SKM-1 treated with dmso at 0.1 percent for 144 hours (cell line): ENCODE measurements around the gene DUXB.

Experiments
- DNase-seq: peaks from one replicate; lab custom pipeline; 2025; ENCODE audit not compliant: unreplicated experiment; lab: John Stamatoyannopoulos, UW

Gene DUXB

DNA sequence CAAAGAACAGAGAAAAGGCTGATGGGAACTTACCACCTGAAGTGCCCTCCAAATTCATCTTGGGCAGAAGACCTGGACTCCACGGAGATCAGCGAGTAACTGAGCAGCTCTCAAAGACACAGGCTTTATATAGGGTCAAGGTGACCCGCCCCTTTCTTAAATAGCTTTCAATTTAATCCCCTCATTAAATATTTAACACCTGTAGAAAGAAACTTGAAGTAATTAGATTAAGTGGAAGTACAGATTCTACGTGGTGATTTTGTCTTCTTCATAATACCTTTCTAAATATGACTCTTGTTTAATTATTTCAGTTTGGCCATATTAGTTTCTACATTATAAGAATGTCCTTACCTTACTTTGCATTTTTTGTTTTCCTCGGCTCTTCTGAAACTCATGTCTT, at the start of gene DUXB:
Gene DUXB (minus strand): TSS at position 101 of the 400 bp plus-strand sequence. CDS start 43 bp downstream, at position 58.
- DNase-seq = no peak

DNA sequence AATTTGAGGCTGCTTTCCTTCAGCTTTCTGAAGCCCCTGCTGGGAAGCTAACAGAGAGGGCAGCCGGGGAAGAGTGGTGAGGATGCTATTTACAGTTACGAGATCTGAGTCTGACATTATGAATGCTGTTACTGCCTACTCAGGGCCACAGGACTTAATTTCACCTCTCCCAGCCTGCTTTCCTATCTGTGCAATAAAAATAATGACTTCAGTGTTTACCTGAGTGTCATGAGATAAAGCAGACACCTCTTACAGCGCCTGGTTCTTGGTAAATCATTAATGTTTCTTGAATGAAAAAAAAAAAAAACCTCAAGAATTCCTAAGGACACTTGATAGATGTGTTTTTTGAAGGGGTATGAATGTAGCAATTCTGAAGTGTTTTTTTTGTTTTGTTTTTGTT, 49.3 kb upstream of the DUXB start:
- no peak for DNase-seq

DNA sequence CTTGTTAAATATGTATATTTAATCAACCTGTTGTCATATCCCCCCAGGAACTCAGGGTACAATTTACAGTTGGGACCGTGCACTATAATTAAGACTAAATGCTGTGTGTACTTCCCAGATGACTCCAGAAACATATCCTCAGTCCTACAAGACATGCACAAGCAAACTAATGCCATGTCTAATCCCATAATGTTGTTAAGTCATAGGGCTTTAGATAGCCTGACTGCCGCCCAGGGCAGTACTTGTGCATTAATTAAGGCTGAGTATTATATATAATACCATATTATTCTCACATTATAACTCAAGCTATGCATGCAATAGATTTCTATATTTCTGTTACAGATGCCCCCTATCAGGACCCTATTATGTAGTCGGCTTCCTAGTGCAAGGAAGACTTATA, 45.1 kb upstream of the DUXB start:
- DNase-seq = no peak

DNA sequence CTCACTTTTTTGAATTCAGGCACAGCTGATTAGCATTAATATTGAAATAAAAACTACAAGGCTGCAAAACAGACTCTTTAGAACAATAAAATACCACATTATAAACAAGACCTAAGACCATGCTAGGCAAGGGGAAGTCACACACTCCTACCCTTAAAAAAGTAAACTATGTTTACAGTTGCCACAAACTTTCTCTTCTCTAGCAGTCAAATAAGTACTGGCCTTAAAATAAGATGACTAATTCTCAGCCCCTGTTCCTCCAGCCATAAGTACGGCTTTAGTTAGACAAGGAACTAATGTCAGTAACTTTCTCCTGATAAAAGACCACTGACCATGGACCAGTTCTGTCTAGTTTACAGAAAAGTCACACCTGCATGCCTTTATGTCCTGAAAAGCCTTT, 44.6 kb upstream of the DUXB start:
- no peak for DNase-seq

- DNase-seq = no peak
Observed at GRCh38 chr16:75745242-75745641, 44.0 kb upstream of the DUXB start.

DNA sequence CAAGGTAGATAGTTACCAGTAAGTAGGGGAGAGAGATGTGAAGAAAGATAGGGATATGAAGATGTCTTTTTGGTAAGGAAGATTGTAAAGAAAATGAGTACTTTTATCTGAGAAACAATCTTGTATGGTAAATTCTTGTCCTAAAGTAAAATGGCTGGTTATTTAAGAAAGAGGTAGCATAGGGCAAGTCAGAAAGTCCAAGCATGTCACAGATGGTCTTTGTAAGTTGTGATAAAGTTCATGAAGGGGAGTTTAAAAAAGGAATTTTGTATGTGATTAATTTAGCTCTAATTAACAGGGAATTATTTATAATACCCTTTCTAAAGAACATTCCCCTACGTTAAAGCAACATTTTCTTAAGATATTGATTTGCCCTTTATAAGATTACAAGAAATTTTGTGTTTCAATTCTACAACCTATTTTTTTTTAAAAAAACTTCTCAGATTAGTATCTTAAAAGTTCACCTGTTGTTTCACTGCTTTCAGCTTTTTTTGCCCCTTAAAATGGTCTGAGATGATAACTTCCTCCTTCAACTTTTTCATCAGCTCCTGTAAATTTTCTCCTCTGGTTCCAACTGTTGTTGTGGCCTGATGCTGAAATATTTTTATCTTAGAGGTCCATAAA, 41.3 kb upstream of the DUXB start:
- no peak for DNase-seq

- DNase-seq = no peak
Observed at GRCh38 chr16:75733305-75734211, 32.3 kb upstream of the DUXB start.

DNA sequence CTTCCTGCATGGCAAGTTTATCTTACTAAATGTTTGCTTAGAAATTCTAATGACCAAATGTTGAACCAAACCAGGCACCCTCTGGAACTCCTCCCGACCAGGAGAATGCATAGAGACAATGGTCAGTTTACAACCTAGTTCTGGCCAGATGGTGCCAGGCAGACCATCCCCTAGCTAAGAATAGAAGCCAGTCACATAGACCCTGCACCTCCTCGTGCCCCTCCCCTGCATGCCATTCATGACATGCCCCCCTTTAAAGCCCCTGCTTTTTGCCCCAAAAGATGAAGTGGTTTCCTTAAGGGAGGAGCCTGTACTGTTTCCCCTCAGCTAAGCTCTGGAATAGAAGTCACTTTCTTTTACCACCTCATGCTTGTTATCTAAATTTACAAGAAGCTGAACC, 31.6 kb upstream of the DUXB start:
- no peak for DNase-seq

DNA sequence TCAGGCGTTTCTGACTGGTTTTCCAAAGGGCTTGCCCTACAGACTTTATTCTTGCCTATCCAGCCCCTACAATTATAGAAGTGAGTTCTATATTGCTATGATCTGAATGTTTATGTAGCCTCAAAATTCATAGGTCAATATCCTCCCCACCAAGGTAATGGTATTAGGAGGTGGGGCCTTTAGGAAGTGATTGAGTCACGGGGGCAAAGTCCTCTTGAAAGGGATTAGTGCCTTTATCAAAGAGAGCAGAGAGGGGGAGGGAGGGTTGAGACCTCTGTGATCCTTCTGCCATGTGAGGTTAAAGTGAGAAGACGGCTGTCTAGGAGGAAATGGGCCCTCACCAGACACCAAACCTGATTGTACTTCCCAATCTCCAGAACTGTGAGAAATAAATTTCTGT, 26.0 kb upstream of the DUXB start:
- no peak for DNase-seq

DNA sequence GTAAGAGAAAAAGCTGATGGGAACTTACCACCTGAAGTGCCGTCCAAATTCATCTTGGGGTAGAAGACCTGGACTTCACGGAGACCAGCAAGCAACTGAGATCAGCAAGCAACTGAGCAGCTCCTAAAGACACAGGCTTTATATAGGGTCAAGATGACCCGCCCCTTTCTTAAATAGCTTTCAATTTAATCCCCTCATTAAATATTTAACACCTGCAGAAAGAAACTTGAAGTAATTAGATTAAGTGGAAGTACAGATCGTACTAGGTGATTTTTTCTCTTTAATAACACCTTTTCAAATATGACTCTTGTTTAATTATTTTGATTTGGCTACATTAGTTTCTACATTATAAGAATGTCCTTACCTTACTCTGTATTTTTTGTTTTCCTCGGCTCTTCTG, 25.1 kb upstream of the DUXB start, which contains the start of gene CPHXL:
Gene CPHXL (minus strand): TSS at position 101 of the 400 bp plus-strand sequence. CDS start 48 bp downstream, at position 53.
- no peak for DNase-seq

DNA sequence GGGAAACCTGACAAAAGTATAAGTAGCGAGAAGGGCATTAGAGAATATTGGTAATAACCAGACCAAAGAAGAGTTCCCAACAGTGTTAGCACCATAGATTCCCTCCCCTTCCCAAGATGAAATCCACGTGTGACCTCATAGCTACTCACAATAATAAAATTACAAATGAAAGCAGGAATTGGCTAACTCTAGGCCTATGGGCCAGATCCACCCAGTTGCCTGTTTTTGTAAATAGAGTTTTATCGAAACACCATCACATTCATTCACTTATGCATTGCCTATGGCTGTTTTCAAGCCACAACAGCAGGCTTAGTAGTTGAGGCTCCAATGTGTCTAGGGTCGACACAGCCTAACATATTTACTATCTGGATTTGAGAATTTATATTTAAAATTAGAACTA, 17.2 kb upstream of the DUXB start:
- no peak for DNase-seq

- DNase-seq = no peak
Observed at GRCh38 chr16:75714661-75715060, 13.4 kb upstream of the DUXB start.

DNA sequence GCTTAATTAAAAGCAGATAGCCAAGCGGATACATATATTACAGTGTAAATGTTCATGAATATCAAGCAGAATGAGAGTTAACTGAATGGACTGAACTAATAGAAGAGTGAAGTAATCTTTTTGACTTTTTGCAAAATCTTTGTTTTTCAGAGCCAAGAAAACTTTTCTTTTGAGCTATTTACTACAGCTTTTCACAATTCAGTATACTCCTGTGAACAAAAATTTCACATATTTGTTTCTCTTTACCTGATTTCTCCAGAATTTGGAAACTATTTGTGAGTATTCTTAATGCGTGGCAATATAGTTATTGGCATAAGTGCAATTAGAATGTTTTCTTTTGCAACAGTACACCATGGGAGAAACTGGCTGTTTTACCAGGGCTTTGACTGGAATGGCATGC, 9.1 kb upstream of the DUXB start:
- no peak for DNase-seq

- no peak for DNase-seq
Observed at GRCh38 chr16:75703306-75703705, 2.0 kb upstream of the DUXB start.

- no peak for DNase-seq
Observed at GRCh38 chr16:75702242-75702641, 981 bp upstream of the DUXB start.

GRCh38 chr16:75697571-75697970, 3.7 kb downstream of the DUXB start:
- DNase-seq = no peak

DNA sequence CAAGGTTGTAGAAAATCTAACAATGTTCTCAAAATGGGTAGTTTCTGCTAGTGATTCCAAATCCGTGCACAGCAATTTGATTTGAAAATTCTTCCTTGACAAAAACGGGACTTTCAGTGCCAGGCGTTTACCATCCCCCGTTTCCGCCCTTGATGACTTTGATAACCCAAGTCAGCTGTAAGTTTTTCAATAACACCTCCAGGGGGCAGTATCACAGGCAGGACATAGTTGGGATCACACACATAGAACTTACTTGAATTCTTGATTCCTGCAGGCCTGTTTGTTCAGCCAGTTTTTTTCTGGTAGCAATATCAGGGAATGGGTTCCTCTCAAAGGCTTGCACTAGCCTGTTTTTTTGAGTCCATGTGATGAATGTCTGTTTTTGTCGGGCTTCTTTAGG, 5.6 kb downstream of the DUXB start:
- no peak for DNase-seq

DNA sequence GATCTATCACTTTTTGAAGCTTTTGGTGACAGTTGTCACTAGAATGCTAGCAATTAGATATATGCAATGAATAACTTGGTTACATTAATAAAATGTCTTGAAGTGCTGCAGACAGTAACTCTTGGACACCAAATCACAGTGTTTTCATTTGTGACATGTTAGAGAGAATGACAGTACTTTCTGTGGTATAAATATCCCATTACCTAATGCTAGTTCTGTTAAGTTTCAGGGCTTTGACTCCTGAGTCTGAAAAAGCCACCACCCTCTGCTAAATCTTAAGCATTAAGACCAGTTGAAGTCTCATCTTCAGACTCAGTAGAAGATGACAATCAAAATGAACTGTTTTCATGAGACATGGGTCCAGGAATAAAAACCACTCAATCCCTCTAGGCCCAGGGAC, 13.9 kb downstream of the DUXB start:
- no peak for DNase-seq

- DNase-seq = no peak
Observed at GRCh38 chr16:75682308-75682707, 19.0 kb downstream of the DUXB start.

DNA sequence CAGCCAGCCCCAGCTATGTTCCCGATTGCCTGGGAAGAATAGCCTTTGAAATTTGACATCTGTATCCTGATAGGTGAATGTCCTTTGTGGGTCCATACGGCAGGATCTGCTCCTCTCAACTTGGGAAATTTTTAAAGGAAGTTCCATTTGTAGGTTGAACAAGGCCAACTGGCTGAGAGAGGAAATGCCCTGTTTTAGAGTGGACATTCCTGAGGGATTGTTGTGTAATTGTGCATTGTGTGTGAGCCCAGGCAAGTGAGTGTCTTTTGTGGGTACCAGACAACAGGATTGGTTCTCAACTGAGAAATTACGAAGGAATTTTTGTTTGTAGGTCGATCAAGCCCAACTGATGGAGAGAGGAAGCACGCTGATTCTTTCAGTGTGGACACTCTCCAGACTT, 21.9 kb downstream of the DUXB start:
- no peak for DNase-seq

DNA sequence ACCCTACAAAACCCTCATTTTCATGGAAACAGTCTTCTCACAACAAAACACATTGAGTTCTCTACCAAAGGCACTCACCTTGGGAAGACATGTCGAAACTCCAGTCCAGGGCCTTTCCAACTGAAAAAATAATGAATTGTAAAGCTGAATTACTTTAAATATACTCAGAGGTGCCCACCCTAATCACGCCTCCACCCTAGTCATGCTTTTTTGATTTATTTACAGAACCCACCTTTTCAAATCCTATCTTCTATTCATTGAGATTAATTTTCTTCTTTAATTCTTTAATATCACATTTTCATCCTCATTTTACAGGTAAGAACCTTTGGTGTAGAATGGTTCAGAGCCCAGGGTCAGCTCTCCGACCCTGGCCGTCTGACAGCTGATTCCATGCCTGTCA, 24.4 kb downstream of the DUXB start, which contains the start of gene CPHXL2:
Gene CPHXL2 (minus strand): TSS at position 101 of the 400 bp plus-strand sequence. CDS start 10 bp downstream, at position 91.
- DNase-seq = no peak

DNA sequence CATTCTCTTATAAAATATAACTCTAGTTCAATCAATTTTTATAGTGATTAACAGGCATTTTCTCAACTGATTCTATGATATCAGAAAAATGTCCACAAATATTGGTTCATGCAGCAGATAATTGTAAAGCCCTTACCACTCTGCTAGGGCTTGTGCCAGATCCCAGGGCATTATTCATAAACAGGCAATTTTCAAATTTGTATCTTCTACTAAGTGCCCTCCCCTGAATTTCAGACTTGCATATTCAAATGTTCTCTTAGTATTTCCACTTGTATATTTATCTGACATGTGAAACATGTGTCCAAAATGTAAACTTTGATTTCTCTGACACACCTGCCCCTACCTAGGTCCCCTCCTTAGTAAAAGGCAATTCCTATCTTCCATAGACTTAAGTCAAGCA, 33.8 kb downstream of the DUXB start:
- no peak for DNase-seq
